SK-N-SH (cell line): ENCODE results near the gene ANTKMT. TPM values are rescaled to one million over a fixed set of nuclear protein-coding genes. Genes with fewer than 3 reads are reported as not detected.

Experiments
- CTCF ChIA-PET: fragments of 300-600, 350-600 bp; formaldehyde crosslinking; extraction: SDS; loops from one replicate; lab custom pipeline; 2021; lab: Yijun Ruan, JAX
- POLR2A ChIA-PET: fragments of 350-600 bp; sonication (Branson Sonifier 250); formaldehyde crosslinking; extraction: SDS; loops from one replicate; lab custom pipeline; 2020; ENCODE audit warnings: antibody characterized with exemption, inconsistent platforms; lab: Yijun Ruan, JAX
- DNase-seq: peaks from one replicate; pipeline ENCODE4 v3.0.0; 2012
- H2AFZ ChIP-seq: fragments of 200-600 bp; sonication (generic); 2 replicates; pipeline ENCODE4 v1.8.1; 2016; ENCODE audit warnings: antibody characterized with exemption, mild to moderate bottlenecking, low read depth
- H3F3A ChIP-seq: fragments of 200-600 bp; sonication (generic); replicated peaks from 2 replicates; pipeline ENCODE3; 2016; ENCODE audit warnings: antibody characterized with exemption, mild to moderate bottlenecking; ENCODE audit not compliant: insufficient read depth
- H3K27ac ChIP-seq, 2 experiments: fragments of 200-500 bp in 1 of 2; fragments of 200-600 bp in 1 of 2; sonication (Bioruptor generic) in 1 of 2; sonication (generic), shearing (Covaris generic) in 1 of 2; 2 replicates each; pipeline versions ENCODE4 v1.5.1 to v1.6.1; 2014 to 2016; ENCODE audit warnings: low read depth in 2 of 2, inconsistent platforms in 1 of 2, low read length in 1 of 2, mild to moderate bottlenecking in 1 of 2, mixed read lengths in 1 of 2
- H3K27me3 ChIP-seq: fragments of 200-600 bp; sonication (generic), shearing (Covaris generic); 2 replicates; pipeline ENCODE4 v1.6.1; 2016; ENCODE audit warnings: mixed run types; ENCODE audit not compliant: insufficient read depth
- H3K36me3 ChIP-seq, 2 experiments: fragments of 200-500 bp in 1 of 2; fragments of 200-600 bp in 1 of 2; sonication (Bioruptor generic) in 1 of 2; sonication (generic) in 1 of 2; replicated peaks in 1 of 2; 2 replicates each; pipeline versions ENCODE3 to v1.5.1; 2014 to 2016; ENCODE audit warnings: low read length in 1 of 2, mild to moderate bottlenecking in 1 of 2; ENCODE audit not compliant: insufficient read depth in 2 of 2, control insufficient read depth in 1 of 2
- H3K4me1 ChIP-seq, 2 experiments: fragments of 200-500 bp in 1 of 2; fragments of 200-600 bp in 1 of 2; sonication (Bioruptor generic) in 1 of 2; sonication (generic), shearing (Covaris generic) in 1 of 2; 2 replicates each; pipeline versions ENCODE4 v1.5.1 to v1.6.1; 2014 to 2016; ENCODE audit warnings: low read depth in 1 of 2, low read length in 1 of 2, mixed run types in 1 of 2; ENCODE audit not compliant: insufficient read depth in 2 of 2, control insufficient read depth in 1 of 2
- H3K4me2 ChIP-seq: fragments of 200-600 bp; sonication (generic), shearing (Covaris generic); 2 replicates; pipeline ENCODE4 v1.6.1; 2017; ENCODE audit warnings: mixed run types
- H3K4me3 ChIP-seq, 2 experiments: fragments of 200-500 bp in 1 of 2; fragments of 200-600 bp in 1 of 2; sonication (Bioruptor generic) in 1 of 2; sonication (generic), shearing (Covaris generic) in 1 of 2; 2 replicates each; pipeline versions ENCODE4 v1.5.1 to v1.8.1; 2014 to 2016; ENCODE audit warnings: low read depth in 2 of 2, inconsistent platforms in 1 of 2, low read length in 1 of 2, mild to moderate bottlenecking in 1 of 2, mixed read lengths in 1 of 2, moderate library complexity in 1 of 2
- H3K79me2 ChIP-seq: fragments of 200-600 bp; sonication (generic); 2 replicates; pipeline ENCODE4 v1.8.1; 2017; ENCODE audit warnings: mild to moderate bottlenecking; ENCODE audit not compliant: insufficient read depth
- H3K9ac ChIP-seq: fragments of 200-600 bp; sonication (generic); 2 replicates; pipeline ENCODE4 v1.6.1; 2017; ENCODE audit warnings: mixed run types
- H3K9me2 ChIP-seq: fragments of 200-600 bp; sonication (generic); 2 replicates; pipeline ENCODE4 v1.6.1; 2017; ENCODE audit warnings: mixed run types
- H3K9me3 ChIP-seq: fragments of 200-600 bp; sonication (generic); 2 replicates; pipeline ENCODE4 v1.6.1; 2017; ENCODE audit warnings: mixed run types, mild to moderate bottlenecking, moderate library complexity
- H4K20me1 ChIP-seq: fragments of 200-600 bp; sonication (generic); 2 replicates; pipeline ENCODE4 v1.6.1; 2017; ENCODE audit warnings: mild to moderate bottlenecking, mixed run types; ENCODE audit not compliant: insufficient read depth
- EZH2phosphoT487 ChIP-seq: fragments of 200-600 bp; sonication (generic); IDR thresholded peaks from 2 replicates; pipeline ENCODE4 v1.6.1; 2017; ENCODE audit warnings: low read depth, mixed run types, mild to moderate bottlenecking, antibody characterized with exemption, moderate library complexity, borderline replicate concordance
- FOSL2 ChIP-seq: IDR thresholded peaks from 2 replicates; pipeline ENCODE4 v1.4.0; 2012; ENCODE audit warnings: low read depth, mild to moderate bottlenecking, moderate library complexity, borderline replicate concordance
- FOXM1 ChIP-seq: IDR thresholded peaks from 2 replicates; pipeline ENCODE4 v1.4.0; 2012; ENCODE audit warnings: low read depth, mild to moderate bottlenecking
- JUND ChIP-seq: IDR thresholded peaks from 2 replicates; pipeline ENCODE4 v1.4.0; 2012
- MEF2A ChIP-seq: IDR thresholded peaks from 2 replicates; pipeline ENCODE4 v1.4.0; 2012; ENCODE audit warnings: low read depth, borderline replicate concordance
- MXI1 ChIP-seq: IDR thresholded peaks from 2 replicates; pipeline ENCODE4 v1.6.1; 2012; ENCODE audit warnings: mild to moderate bottlenecking, low read depth, low read length, improper control_type of control experiment
- POLR2AphosphoS5 ChIP-seq: IDR thresholded peaks from 2 replicates; pipeline ENCODE4 v1.6.1; 2012; ENCODE audit warnings: low read depth, low read length
- TCF12 ChIP-seq: IDR thresholded peaks from 2 replicates; pipeline ENCODE4 v1.4.0; 2012
- USF2 ChIP-seq: fragments of 150-350 bp; IDR thresholded peaks from 2 replicates; pipeline ENCODE4 v1.6.1; 2017; ENCODE audit warnings: antibody characterized with exemption, low read length, low read depth, borderline replicate concordance
- WGBS: methylation state at CpG from one replicate; pipeline ENCODE4 v1.1.6; 2017; ENCODE audit warnings: low lambda C conversion rate; 5-methylcytosine and 5-hydroxymethylcytosine counted together
- polyA plus RNA-seq, 3 experiments: library from polyadenylated mRNA; depleted of rRNA; stranded (reverse); fragments of >200 nt; gene quantifications; 2 replicates each; pipeline ENCODE4 v1.2.3, GENCODE V29; 2012
- TF ChIP-seq, protein P1 (sequence below): IDR thresholded peaks from 2 replicates; pipeline ENCODE4; 2012
- TF ChIP-seq, protein P2 (sequence below): IDR thresholded peaks from 2 replicates; pipeline ENCODE4 v1.6.1; 2012; ENCODE audit warnings: mild to moderate bottlenecking, low read depth, low read length, moderate library complexity
- TF ChIP-seq, protein P3 (sequence below): fragments of 150-350 bp; IDR thresholded peaks from 2 replicates; pipeline ENCODE4 v1.6.1; 2016; ENCODE audit warnings: mild to moderate bottlenecking, low read depth, low read length

Gene ANTKMT
- polyA plus RNA-seq, 1 of the 3 experiments (the other 2 are of a cell fraction): 57.4 TPM

GRCh38 chr16:693364-693763 is 27.6 kb upstream of the ANTKMT start:
- peaks cover 9 to 13% of the 10 kb centered on the region in 2 experiments; a peak in 2 of 4 replicates for H3K4me1 ChIP-seq
- TF ChIP-seq, protein P1, sequence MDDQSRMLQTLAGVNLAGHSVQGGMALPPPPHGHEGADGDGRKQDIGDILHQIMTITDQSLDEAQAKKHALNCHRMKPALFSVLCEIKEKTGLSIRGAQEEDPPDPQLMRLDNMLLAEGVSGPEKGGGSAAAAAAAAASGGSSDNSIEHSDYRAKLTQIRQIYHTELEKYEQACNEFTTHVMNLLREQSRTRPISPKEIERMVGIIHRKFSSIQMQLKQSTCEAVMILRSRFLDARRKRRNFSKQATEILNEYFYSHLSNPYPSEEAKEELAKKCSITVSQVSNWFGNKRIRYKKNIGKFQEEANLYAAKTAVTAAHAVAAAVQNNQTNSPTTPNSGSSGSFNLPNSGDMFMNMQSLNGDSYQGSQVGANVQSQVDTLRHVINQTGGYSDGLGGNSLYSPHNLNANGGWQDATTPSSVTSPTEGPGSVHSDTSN: no peak
- TF ChIP-seq USF2: no peak
- no peak for TF ChIP-seq FOXM1
- TF ChIP-seq MEF2A: no peak
- no peak for TF ChIP-seq EZH2phosphoT487
- TF ChIP-seq, protein P2, sequence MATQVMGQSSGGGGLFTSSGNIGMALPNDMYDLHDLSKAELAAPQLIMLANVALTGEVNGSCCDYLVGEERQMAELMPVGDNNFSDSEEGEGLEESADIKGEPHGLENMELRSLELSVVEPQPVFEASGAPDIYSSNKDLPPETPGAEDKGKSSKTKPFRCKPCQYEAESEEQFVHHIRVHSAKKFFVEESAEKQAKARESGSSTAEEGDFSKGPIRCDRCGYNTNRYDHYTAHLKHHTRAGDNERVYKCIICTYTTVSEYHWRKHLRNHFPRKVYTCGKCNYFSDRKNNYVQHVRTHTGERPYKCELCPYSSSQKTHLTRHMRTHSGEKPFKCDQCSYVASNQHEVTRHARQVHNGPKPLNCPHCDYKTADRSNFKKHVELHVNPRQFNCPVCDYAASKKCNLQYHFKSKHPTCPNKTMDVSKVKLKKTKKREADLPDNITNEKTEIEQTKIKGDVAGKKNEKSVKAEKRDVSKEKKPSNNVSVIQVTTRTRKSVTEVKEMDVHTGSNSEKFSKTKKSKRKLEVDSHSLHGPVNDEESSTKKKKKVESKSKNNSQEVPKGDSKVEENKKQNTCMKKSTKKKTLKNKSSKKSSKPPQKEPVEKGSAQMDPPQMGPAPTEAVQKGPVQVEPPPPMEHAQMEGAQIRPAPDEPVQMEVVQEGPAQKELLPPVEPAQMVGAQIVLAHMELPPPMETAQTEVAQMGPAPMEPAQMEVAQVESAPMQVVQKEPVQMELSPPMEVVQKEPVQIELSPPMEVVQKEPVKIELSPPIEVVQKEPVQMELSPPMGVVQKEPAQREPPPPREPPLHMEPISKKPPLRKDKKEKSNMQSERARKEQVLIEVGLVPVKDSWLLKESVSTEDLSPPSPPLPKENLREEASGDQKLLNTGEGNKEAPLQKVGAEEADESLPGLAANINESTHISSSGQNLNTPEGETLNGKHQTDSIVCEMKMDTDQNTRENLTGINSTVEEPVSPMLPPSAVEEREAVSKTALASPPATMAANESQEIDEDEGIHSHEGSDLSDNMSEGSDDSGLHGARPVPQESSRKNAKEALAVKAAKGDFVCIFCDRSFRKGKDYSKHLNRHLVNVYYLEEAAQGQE: no peak
- TF ChIP-seq POLR2AphosphoS5: no peak
- TF ChIP-seq, protein P3, sequence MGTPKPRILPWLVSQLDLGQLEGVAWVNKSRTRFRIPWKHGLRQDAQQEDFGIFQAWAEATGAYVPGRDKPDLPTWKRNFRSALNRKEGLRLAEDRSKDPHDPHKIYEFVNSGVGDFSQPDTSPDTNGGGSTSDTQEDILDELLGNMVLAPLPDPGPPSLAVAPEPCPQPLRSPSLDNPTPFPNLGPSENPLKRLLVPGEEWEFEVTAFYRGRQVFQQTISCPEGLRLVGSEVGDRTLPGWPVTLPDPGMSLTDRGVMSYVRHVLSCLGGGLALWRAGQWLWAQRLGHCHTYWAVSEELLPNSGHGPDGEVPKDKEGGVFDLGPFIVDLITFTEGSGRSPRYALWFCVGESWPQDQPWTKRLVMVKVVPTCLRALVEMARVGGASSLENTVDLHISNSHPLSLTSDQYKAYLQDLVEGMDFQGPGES: no peak
- TF ChIP-seq FOSL2: no peak
- no peak for TF ChIP-seq JUND
- no peak for TF ChIP-seq TCF12
- TF ChIP-seq MXI1: no peak
- peaks cover 15% of the 10 kb centered on the region; the same call in 1 of the 2 replicates for H3K79me2 ChIP-seq
- H3K4me2 ChIP-seq: no peak overlapping the region
- H2AFZ ChIP-seq: no peak overlapping the region
- ChIA-PET CTCF (no interaction called here), POLR2A (no interaction called here)
- DNase-seq: no peak
- no peak overlapping the region for H3K27ac ChIP-seq
- no peak overlapping the region for H3K4me3 ChIP-seq
- peaks cover 20% of the 10 kb centered on the region for H3F3A ChIP-seq
- H3K27me3 ChIP-seq: no peaks in the 10 kb centered on the region
- H3K36me3 ChIP-seq: peaks cover 0 to 2% of the 10 kb centered on the region in 2 experiments
- no peaks in the 10 kb centered on the region for H3K9me3 ChIP-seq
- WGBS: 90% methylated on average over 11 of the region's 22 CpGs
- H4K20me1 ChIP-seq: no peaks in the 10 kb centered on the region; the same call in 1 of the 2 replicates
- H3K9ac ChIP-seq: no peak overlapping the region
- H3K9me2 ChIP-seq: no peaks in the 10 kb centered on the region
